ENCODE measurements around the gene MYO1D. TPM values are rescaled to one million over a fixed set of nuclear protein-coding genes. Genes with fewer than 3 reads are reported as not detected.

MYO1D gene
- total and polyA plus RNA-seq, 2 donors (not counting 3 experiments of a cell fraction or from before 2014, with no cell fraction given): 37.8 to 85.5 TPM

- Histone ChIP-seq H3K79me2 (ENCODE audit: control insufficient read depth, insufficient read depth, low read length) (peaks cover 2% of the 10 kb centered on the region), H2AFZ (ENCODE audit: low read depth, low read length) (no peak overlapping the region), H3K9ac (replicated peaks; ENCODE audit: extremely low read depth, insufficient read depth, low read length) (no peak overlapping the region), H3K36me3 (ENCODE audit: control insufficient read depth in 2 of 2, extremely low read depth in 1 of 2, insufficient read depth in 2 of 2, low read length in 2 of 2) (peaks cover 0 to 5% of the 10 kb centered on the region in 2 experiments), H3K9me1 (replicated peaks; ENCODE audit: control insufficient read depth, extremely low read depth, insufficient read depth, low read length) (no peaks in the 10 kb centered on the region), H3K9me3 (replicated peaks; ENCODE audit: control insufficient read depth, insufficient read depth, low read length) (no peaks in the 10 kb centered on the region), H3K4me3 (replicated peaks in 1 of 3; ENCODE audit: insufficient read depth in 1 of 3, low read depth in 1 of 3, low read length in 3 of 3) (no peak overlapping the region), H3K4me2 (ENCODE audit: insufficient read depth, low read length) (no peak overlapping the region), H3K4me1 (ENCODE audit: control insufficient read depth, extremely low read depth, insufficient read depth, low read length) (peaks cover 4% of the 10 kb centered on the region), H3K27ac (ENCODE audit: insufficient read depth, low read depth, low read length) (no peak overlapping the region), H3K27me3 (ENCODE audit: control insufficient read depth in 2 of 2, insufficient read depth in 2 of 2, low read length in 2 of 2) (no peaks in the 10 kb centered on the region), H4K20me1 (replicated peaks; ENCODE audit: control insufficient read depth, extremely low read depth, insufficient read depth, low read length) (no peaks in the 10 kb centered on the region)
- TF ChIP-seq FOS (IDR thresholded peaks at IDR 0.05; ENCODE audit: borderline replicate concordance, insufficient read depth, low read length): no peak
- no peak for TF ChIP-seq POLR2AphosphoS5 (IDR thresholded peaks at IDR 0.05; ENCODE audit: insufficient read depth, low read depth, low read length)
- TF ChIP-seq CTCF (IDR thresholded peaks at IDR 0.05; ENCODE audit: extremely low read depth in 1 of 2, insufficient read depth in 1 of 2, low read depth in 1 of 2, low read length in 2 of 2): no peak
- no peak for TF ChIP-seq GATA2 (IDR thresholded peaks at IDR 0.05; ENCODE audit: insufficient read depth, insufficient read length, low read depth, low read length)
- no peak for TF ChIP-seq EZH2 (IDR thresholded peaks at IDR 0.05; ENCODE audit: borderline replicate concordance, low read depth, low read length, severe bottlenecking)
- no peak for TF ChIP-seq MAX (IDR thresholded peaks at IDR 0.05; ENCODE audit: insufficient read depth, insufficient read length)
- TF ChIP-seq MYC (IDR thresholded peaks at IDR 0.05; ENCODE audit: low read depth, low read length): no peak
- no peak for TF ChIP-seq JUN (IDR thresholded peaks at IDR 0.05; ENCODE audit: borderline replicate concordance, insufficient read depth, insufficient read length, low read depth)
- TF ChIP-seq POLR2A (IDR thresholded peaks at IDR 0.05; ENCODE audit: low read depth, low read length): no peak
- FAIRE-seq (no peak), DNase-seq (ENCODE audit: low read depth, low spot score) (no peak)
- no TSS peak for BruUV-seq (replicated peaks)
- dilution Hi-C loops (cut with MboI; ENCODE audit: extremely low pct_ligation_motif_present, low sequenced_read_pairs) (no loop called here), intact Hi-C loops (cut with micrococcal nuclease) (no loop called here)
- ChIA-PET POLR2A (interaction anchor here (0.5 kb wide), 1 partner anchor 970 kb away, joined by 3 read pairs; no protein-coding TSS in a partner anchor), CTCF (interaction anchor here (4.6 to 8.1 kb wide), 2 partner anchors 99 to 129 kb away, joined by 119 to 420 read pairs; partner anchors contain the start of gene MYO1D)
Measured at GRCh38 chr17:32780721-32781120, 96.2 kb downstream of the MYO1D start.
